ENCODE measurements around the gene F7.
"Not testable (repeated sequence)": the region's sequence is repeated elsewhere in the genome, so short reads cannot be mapped to it uniquely, and the experiment has no call there.

The F7 gene

DNA sequence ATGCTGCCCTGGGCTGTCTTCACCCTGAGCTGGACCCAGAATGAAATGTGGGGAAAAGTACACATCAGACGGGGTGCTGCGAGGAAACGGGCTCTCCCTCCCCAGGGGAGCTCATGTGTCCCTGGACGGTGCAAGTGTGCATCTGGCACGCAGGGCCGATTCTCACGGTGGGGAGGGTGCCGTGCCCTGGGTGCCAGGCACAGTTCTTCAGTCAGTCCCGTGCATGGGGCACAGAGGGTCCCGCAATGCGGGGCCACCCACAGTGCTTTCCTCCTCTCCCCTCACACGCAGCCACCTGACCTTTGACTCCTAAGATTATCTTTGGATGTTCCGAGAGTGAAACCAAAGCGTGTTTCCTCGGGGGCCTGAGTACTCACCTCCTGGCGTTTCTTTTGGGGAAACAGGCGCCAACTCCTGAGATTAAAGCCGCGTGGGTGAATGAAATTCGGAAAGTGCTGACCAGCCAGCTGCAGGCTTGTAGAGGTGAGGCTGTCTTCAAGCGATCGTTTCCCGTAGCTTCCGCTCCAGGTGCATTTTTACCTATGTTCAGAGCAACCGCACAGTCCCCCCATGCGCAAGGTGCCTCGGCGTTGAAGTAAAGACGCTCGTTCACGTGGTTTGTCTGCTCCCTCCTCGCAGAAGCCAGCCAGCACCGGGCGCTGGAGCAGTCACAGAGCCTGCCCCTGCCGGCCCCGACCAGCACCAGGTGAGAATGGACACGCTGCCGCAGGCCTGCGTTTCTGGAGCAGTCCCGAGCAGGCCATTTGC, 17.5 kb upstream of the F7 start:
- DNase-seq = no peak

DNA sequence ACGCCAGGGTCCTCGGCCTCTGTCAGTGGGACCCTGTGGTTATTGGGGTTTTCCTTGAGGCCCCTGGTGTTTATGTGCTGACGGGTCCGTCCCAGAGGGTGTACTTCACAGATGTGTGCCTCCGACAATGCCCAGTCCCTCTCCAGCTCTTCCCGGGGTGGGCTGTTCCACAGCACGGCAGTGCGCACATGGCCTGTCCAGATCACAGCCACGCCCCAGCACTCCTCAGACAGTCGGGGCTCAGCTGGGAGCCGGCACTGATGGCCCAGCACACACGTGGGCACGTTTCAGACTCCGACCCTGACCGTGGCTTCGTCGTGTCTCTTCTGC, 16.9 kb upstream of the F7 start:
- DNase-seq = no peak

DNA sequence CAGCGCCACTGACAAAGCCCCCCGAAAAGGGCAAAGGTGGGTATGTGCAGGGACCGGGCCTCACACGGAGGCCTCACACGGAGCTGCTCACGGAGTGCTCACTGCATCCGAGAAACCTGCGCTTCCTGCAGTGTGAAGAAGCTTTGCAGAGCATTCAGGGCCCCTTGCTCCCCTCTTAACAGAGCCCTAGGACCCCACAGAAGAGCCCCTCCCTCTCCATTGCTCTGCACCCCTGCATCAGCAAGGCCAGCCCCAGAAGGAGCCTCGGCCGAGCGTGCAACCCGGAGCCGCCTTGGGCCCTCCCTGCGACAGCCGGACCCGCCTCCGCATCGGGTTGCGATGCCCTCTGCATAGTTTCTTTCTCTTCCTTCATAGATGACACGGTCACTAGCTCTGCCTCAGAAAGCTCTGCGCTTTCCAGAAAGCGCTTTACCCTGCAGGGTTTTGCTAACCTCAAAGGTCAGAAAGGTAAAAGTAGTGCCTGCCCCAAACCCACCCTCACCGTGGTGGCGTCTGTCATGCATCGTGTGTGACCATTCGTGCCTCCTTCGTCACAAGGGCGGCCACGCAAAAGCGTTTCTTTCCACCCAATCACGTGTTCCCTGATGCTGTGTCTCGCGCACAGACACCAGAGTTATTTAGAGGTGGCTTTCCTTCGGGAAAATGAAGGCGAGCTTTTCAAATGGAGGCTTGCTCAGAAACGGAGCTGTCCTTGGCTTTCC, 15.7 kb upstream of the F7 start:
- no peak for DNase-seq

DNA sequence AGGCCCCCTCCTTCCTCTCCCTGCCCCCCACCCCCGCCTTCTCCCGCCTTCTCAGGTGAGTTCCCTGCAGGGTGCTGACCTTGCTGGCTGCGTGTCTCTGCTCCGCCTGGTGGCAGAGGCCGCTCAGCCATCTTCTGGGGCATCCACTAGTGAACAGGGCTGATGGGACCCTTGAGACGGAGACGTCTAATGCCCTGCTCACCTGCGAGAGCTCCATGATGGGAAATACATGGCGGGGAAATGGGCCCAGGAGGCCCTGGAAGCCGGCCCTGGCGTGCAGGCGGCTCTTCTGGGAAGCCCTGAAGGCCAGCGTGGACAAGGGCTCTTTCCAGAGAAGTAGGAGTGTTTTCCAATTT, 15.2 kb upstream of the F7 start:
- no peak for DNase-seq

DNA sequence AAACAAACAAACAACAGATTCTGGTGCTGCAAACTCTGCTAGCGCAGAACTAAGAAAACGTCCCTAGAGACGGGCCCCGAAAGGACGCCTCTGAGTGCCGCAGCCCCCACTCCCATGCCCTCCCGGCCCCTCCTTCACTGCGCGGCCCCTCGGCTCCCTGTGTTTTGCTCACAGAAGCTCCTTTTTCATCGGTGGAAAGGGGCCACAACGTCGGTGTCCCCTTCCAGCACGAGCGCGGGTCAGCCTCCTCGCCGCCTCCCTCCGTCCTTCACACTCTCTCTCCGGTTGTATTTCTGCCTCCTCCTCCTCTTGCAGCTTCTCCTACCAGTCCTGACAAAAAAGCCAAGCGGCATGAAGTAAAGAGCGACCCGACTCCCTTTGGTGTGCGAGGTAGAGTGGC, 14.8 kb upstream of the F7 start:
- DNase-seq = no peak

DNA sequence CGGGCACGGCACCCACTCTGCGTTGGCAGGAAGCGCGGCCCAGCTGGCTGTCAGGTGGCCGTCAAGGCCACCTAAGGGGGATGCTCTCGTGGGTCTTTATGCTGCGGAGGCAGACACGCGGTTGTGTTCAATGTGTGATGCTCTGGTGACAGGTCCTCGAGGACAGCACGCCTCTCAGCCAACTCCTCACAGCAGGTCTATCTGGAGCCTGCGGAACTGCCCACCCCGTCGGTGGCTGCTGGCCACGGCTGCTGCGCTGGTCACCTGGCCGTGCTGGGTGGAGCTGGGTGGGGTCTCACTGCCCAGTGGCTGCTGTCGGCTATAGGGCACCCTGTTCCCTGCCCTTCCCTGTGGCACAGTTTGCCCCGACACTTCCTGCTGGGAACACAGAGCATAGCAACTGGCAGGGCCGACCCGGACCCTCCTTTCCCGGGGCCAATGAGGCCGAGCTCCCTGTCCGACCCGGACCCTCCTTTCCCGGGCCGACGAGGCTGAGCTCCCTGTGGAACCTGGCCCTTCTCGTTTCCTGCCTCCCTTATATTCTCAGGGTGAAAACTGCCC, 14.3 kb upstream of the F7 start:
- no peak for DNase-seq

DNA sequence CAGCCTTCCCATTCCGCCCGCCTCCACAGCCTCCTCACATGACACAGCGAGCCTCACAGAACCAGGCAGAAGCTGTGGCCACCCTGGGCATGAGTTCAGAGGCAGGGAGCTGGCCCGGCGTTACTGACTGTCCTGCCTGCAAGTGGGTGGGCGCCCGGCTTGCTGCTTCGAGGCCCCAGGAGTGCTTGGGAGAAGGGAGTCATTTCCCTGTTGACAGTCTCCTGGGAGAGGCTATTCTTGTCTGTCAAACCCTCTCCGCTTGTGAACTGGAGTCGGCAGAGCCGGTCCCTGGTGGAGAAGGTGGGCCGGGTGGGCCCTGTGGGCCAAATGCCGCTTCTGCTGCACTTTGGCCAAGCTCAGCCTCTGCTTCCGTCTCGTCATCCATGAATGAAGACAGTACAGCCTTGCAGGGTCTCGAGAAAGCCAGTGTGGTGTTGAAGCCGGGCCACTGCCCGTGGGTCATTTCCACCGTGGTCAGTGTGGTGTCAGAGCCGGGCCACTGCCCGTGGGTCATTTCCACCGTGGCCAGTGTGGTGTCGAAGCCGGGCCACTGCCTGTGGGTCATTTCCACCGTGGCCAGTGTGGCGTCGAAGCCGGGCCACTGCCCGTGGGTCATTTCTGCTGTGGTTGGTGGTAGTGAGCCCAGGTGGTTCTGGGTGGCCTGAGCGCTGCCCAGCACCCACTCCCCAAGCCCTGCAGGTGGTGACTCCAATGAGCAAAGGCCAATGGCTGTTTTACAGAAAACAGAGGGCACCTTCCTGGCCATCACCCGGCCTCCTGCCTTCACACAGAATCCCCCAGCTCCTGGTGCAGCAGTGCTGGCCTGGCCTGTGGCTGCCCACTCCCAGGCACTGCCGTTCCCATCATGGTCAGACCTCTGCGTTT, 13.5 kb upstream of the F7 start:
- DNase-seq = no peak

DNA sequence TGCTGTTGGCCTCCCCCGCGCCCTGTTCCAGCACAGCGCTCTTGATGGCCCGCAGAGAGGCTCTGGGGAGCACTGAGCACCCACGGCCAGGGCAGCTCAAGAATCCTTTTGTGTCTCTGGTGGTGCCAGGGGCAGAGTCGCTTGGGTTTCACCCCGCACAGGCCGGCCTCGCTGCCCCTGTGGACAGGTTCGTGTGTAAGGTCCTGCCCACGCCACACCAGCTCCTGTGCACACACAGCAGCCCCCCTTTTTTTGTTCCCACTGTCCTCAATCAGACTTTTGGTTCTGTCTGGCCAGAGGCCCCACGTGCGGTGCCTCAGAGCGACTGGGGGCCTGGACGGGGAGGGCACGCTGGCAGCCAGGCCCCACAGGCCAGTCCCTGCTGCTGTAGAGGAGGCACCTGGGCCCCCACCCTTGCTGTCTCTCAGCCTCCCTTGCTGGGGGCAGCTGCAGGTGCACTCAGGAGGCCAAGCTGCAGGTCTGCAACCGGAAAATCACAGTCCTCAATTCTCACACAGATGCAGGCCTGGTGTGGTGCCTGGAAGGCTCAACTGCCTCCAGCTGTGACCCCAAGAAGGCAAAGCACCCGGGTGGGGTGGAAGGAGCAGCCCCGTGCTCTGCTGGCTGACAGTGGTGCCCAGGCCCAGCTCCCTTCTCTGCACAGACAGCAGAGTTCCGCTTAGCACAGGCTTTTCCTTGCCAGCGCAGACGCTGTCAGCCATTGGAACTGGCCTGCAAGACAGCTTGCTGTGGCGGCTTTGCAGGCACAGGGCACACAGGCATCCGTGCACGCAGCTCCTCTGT, 12.6 kb upstream of the F7 start:
- DNase-seq = no peak

DNA sequence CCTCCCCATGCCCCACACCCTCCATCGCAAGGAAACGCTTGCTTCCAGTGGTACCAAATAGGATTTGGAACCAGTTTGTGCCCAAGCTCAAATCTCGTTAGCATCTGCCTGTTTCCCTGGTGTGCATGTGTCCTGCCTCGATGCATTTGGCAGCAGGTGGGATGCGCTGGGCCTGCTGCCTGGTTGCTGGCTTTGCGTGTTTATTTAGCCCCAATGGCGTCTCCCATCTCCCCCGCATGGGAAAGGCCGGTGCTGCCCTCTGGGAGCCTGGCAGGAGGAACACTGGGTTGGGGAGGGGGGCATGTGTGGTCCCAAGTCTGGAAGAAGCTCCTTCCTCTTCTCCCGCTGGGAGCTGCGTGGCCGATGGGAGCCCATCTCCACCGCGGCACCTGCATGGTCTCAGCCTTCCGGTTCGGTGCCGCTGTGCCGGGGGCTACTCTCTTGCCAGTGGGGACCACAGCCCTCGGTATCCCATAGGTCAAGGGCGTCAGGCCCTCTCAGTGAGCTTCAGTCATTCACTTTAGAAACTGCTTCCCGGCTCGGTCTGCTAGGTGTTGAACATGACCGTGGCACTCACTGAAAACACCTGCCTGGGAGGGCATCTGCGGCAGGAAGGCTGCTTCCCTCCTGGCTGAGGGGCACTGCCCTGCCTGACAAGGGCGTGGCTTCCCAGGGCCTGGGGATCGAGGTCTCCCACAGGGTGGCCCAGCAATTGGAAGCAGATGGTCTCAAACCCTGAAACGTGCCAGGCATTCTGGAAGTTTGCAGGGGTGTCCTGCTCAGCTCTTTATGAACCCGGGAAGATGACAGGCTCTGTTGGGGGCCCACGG, 11.8 kb upstream of the F7 start:
- DNase-seq = no peak

DNA sequence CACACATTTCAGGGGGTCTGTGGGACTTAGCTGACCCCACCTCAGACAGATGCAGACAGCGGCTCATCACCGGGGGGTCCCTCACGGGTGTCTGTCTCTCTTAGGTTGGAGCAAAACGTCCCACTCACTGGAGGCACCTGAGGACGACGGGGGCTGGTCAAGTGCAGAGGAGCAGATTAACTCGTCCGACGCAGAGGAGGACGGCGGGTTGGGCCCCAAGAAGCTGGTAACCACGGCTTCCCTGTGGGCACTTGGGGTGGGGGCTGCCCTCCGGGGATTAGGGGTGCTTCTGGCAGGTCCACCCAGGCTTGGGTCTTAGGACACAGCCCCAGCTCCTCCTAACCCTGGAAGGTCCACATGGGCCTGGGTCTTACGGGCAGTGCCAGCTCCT, 11.2 kb upstream of the F7 start:
- no peak for DNase-seq

DNA sequence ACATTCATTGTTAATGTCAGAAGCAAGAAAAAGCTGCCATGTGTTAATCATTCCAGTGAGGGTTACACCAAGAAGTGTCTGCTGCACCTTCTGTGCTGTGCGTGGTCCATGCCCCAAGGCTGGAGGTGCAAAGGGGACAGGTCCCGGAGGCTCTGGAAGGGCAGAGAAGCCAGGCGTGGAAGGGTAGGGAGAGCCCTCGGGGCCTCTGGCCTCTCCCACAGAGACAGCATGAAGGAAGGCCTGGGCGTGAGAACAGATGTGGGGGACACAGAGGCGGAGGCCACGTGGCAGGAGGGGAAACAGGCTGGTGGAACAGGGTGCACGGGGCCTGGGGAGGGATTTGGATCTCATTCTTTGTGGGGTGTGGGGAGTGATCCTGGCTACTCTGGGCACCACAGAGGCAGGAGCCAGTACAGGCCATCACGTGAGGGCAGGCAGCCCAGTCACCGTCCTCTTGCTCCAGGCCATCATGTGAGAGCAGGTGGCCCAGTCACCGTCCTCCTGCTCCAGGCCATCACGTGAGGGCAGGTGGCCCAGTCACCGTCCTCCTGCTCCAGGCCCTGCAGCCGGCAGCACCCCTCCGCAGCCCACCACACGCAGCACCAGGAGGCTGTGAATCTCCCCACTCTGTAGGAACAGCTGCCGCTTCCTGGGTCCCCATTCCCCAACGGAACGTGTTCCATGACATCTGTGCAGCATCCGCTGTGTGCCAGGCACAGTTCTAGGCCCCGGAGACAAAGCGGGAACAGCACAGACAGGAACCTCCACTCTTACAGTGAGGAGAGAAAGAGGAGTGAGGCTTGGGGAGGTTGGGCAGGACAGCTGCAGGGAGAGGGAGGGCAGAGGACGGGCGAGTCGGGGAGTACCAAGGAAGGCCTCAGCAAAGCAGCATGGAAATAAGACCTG, 10.2 kb upstream of the F7 start:
- no peak for DNase-seq

DNA sequence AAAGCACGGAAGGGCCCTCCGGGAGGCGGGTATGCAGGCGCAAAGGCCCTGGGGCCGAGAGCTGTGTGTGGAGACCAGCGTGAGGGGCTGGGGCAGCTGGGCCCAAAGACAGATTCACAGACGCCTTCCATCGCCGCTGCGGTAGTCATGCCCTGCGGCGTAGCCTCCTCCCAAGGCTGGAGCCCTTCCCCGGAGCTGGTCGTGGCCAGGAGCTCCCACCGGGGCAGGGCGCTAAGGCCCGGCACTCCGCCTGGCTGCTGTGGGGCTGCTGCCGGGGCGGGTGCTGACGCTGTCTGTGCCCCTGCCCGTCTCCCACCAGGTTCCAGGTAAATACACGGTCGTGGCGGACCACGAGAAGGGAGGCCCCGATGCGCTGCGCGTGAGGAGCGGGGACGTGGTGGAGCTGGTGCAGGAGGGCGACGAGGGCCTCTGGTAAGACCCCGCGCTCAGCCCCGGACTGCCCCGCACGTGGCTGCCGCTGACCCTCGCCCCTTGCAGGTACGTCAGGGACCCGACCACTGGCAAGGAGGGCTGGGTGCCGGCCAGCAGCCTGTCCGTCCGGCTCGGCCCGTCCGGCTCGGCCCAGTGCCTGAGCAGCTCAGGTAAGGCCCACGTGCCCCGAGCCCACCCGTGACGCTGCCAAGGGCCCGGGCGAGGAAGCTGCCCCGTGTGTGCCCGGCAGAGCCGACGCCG, 9.4 kb upstream of the F7 start:
- DNase-seq = no peak

DNA sequence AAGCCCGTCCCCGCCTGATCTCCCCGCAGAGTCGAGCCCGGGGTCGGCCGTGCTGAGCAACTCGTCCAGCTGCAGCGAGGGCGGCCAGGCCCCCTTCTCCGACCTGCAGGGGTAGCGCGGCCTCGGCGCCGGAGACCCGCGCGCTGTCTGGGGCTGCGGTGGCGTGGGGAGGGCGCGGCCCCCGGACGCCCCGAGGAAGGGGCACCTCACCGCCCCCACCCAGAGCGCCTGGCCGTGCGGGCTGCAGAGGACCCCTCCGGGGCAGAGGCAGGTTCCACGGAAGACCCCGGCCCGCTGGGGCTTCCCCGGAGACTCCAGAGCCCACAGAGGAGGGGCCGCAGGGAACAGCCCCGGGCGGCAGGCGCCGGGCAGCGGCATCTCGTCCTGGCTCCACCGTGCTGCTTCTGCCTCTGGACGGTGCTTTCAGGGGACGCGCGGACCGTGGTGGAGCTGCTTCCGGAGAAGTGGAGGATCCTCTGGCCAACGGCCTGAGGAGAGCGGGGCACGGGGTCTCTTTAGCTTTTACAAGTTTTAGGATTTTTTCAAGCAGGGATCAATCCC, 8.8 kb upstream of the F7 start:
- DNase-seq = no peak

DNA sequence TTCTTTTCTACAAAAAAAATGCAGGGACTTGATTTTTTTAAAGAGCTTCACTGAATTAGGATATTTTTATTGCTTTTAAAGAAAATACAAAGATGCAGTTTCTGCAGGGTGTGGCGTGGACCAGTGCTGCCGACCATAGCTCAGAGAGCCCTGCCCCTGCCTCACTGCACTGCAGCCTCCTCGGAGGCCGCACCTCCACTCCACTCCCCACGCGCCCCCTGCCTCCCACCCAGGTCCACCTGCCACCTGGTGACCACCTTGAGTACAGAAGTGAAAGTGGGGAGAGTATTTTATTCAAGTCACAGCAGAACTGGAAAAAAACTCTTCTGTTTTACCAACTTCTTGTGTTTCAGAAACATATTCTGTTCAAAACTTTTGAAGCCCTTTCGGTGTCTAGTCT, 7.9 kb upstream of the F7 start:
- DNase-seq = no peak

DNA sequence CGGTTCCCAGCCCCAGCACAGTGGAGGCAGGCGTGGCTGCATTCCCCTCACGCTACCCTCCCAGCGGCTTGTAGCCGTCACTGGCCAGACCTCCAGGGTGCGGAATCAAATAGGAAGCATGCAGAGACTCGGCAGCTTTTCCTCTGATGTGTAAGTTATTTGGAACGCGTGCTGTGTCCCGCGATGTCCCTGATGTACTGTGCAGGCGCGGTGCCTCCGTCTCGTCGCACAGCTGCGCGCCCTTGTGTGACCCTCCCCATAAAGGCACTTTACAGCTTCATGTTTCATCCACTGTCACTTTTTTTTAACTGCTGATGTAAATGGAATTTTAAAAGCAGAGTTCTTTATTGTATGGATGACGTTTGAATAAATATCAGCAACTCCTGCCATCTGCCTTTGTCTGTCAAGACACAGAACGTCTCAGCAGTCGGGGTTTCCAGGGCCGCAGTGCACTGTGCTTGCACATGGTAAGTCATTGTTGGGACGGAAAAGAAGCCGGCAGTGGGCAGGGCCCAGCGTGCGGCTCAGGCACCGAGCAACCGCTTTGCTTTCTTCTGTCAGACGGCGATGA, 7.3 kb upstream of the F7 start:
- DNase-seq = no peak

DNA sequence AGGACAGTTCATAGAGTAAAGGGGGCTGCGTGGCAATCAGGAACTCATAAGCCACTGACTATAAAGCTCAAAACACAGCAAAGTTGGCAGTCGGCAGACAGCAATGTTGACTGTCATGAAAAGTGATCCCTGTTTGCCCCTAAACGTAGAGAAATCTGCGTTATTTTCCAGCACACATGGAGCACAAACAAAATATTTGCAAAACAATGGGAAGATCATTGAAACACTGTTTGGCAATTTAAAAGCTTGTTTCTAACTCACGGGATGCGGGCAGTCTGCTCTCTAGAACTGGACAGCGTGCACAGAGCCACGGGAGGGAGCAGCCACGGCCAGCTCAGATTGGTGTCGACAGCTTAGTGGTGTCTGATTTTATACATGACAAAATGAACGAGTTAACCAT, 6.4 kb upstream of the F7 start:
- no peak for DNase-seq

DNA sequence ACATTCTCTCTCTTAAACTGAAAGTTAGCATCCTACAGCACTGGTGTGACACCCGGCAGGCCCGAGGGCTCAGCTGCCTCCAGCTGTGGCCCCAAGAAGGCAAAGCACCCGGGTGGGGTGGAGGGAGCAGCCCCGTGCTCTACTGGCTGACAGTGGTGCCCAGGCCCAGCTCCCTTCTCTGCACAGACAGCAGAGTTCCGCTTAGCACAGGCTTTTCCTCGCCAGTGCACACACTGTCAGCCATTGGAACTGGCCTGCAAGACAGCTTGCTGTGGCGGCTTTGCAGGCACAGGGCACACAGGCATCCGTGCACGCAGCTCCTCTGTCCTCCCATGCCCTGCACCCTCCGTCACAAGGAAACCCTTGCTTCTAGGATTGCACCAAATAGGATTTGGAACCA, 3.3 kb upstream of the F7 start:
- not testable (repeated sequence) for DNase-seq

DNA sequence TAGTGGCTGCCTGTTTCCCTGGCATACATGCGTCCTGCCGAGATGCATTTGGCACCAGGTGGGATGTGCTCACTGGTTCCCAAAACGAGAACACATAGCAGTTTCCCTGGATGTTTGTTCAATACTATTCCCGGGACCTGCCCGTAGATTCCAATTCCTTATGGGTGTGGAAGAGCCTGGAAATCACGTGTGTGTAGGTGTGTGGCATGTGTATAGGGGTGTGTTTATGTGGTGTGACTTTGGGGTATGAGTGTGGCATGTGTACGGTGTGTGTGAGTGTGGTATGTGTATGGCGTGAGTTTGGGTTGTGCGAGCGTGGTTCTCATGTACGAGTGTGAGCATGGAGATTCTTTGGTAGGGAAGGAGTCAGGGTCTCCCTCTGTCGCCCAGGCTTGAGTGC, 2.9 kb upstream of the F7 start:
- no peak for DNase-seq

DNA sequence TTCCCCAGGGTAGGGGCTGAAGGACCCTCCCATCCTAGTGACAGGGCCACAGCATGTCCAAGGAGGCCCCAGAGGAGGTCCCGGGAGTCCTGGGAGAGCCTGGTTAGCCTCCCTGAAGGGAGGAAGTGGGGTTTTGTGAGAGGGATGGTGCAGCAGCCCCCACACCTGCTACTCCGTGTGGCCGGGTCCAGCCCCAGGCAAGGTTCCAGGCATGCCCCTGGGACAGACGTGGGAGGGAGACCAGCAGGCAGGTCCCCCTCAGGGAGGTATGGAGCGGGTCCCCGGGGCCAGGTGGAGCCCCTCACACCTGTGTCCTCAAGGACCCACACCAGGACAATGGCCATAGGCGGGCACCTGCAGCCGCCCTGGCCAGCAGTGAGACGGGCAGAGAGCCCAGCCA, 1.9 kb upstream of the F7 start:
- DNase-seq = no peak
